GM21825 (cell line): ENCODE results near the gene TMEM51.

ENCODE experiments used
- ATAC-seq: cut with Tn5 transposase; IDR thresholded peaks from one replicate; pipeline ENCODE4 v1.9.1; 2021; ENCODE audit warnings: mild to moderate bottlenecking, moderate library complexity; ENCODE audit not compliant: unreplicated experiment

Gene TMEM51

GRCh38 chr1:15153184-15153841 lies at the start of gene TMEM51:
TSS of gene TMEM51 (plus strand) at chr1:15153747. CDS start at chr1:15215088, 61,341 bp downstream.
- no peak for ATAC-seq

- no peak for ATAC-seq
Observed at GRCh38 chr1:15103906-15104305, 49.6 kb upstream of the TMEM51 start.

GRCh38 chr1:15104768-15105167 lies 48.8 kb upstream of the TMEM51 start:
- no peak for ATAC-seq

- no peak for ATAC-seq
Observed at GRCh38 chr1:15106608-15107007, 46.9 kb upstream of the TMEM51 start.

GRCh38 chr1:15107058-15107687 lies 46.4 kb upstream of the TMEM51 start:
- no peak for ATAC-seq

- no peak for ATAC-seq
Observed at GRCh38 chr1:15107911-15108310, 45.6 kb upstream of the TMEM51 start.

GRCh38 chr1:15110128-15110866 lies 43.2 kb upstream of the TMEM51 start:
- no peak for ATAC-seq

GRCh38 chr1:15110867-15111230 lies 42.7 kb upstream of the TMEM51 start:
- ATAC-seq, result no peak

- no peak for ATAC-seq
Observed at GRCh38 chr1:15113146-15113545, 40.4 kb upstream of the TMEM51 start.

- no peak for ATAC-seq
Observed at GRCh38 chr1:15114884-15115283, 38.7 kb upstream of the TMEM51 start.

GRCh38 chr1:15115542-15116330 lies 37.8 kb upstream of the TMEM51 start:
- ATAC-seq, result no peak

- ATAC-seq, result no peak
Observed at GRCh38 chr1:15116966-15117365, 36.6 kb upstream of the TMEM51 start.

- no peak for ATAC-seq
Observed at GRCh38 chr1:15117671-15118325, 35.7 kb upstream of the TMEM51 start.

- no peak for ATAC-seq
Observed at GRCh38 chr1:15118579-15118978, 35.0 kb upstream of the TMEM51 start.

- ATAC-seq, result no peak
Observed at GRCh38 chr1:15120251-15120945, 33.1 kb upstream of the TMEM51 start.

- ATAC-seq, result no peak
Observed at GRCh38 chr1:15122331-15122730, 31.2 kb upstream of the TMEM51 start.

GRCh38 chr1:15123270-15123669 lies 30.3 kb upstream of the TMEM51 start:
- ATAC-seq, result no peak

- no peak for ATAC-seq
Observed at GRCh38 chr1:15123925-15124324, 29.6 kb upstream of the TMEM51 start.

GRCh38 chr1:15124362-15125100 lies 29.0 kb upstream of the TMEM51 start:
- no peak for ATAC-seq
